Measurements from ENCODE around the gene TMEM185B. TPM values are rescaled to one million over a fixed set of nuclear protein-coding genes. Genes with fewer than 3 reads are reported as not detected.

TMEM185B gene
- total and polyA plus RNA-seq, 4 experiments from 2014 or later = 17.5 to 24.9 (median 20.6) TPM

Other genes with a start within 250 kb of the TMEM185B start
- 1 to 10 TPM; 5.3 to 6.2 TPM for gene EPB41L5, start 210.3 kb downstream of the TMEM185B start, total RNA-seq
- gene EPB41L5, start 210.3 kb downstream of the TMEM185B start, polyA plus RNA-seq = 1 to 10 TPM; 1.4 to 2.9 TPM
- gene RALB, start 29.5 kb upstream of the TMEM185B start, total RNA-seq = 10 to 100 TPM; 14.0 TPM
- 10 to 100 TPM; 34.8 to 50.4 TPM for gene RALB, start 29.5 kb upstream of the TMEM185B start, polyA plus RNA-seq
- gene INHBB, start 122.7 kb upstream of the TMEM185B start, total RNA-seq = not detected
- gene INHBB, start 122.7 kb upstream of the TMEM185B start, polyA plus RNA-seq = not detected